ENCODE measurements around the gene TENM4. TPM values are rescaled to one million over a fixed set of nuclear protein-coding genes. Genes with fewer than 3 reads are reported as not detected.

Gene TENM4
- total RNA-seq, 1 donor from 2014 or later, result 5.1 TPM

- H2AFZ ChIP-seq (replicated peaks), result no peak overlapping the region
- no peaks in the 10 kb centered on the region for H3K9me3 ChIP-seq (ENCODE audit: low read depth)
- H3K9me3 Mint-ChIP-seq, result no peaks in the 10 kb centered on the region
- no peak overlapping the region for H3K27ac ChIP-seq
- H3F3A ChIP-seq (ENCODE audit: low read depth), result no peaks in the 10 kb centered on the region
- no peak overlapping the region for H3K4me3 Mint-ChIP-seq
- TF ChIP-seq CTCF (IDR thresholded peaks at IDR 0.05) (no peak), EZH2 (IDR thresholded peaks at IDR 0.05) (no peak), EZH2phosphoT487 (IDR thresholded peaks at IDR 0.05) (no peak)
- no peaks in the 10 kb centered on the region for H3K36me3 ChIP-seq
- peaks cover 7% of the 10 kb centered on the region for H3K36me3 Mint-ChIP-seq
- no peak overlapping the region for H3K27ac Mint-ChIP-seq
- H3K4me1 ChIP-seq, result no peaks in the 10 kb centered on the region
- peaks cover 6% of the 10 kb centered on the region for H3K4me1 Mint-ChIP-seq
- no peak for DNase-seq (ENCODE audit: low spot score)
- H3K4me3 ChIP-seq, result no peak overlapping the region
- no peaks in the 10 kb centered on the region for H3K79me2 ChIP-seq (ENCODE audit: low read depth)
- H3K4me2 ChIP-seq, result no peak overlapping the region
- no peaks in the 10 kb centered on the region for H3K27me3 Mint-ChIP-seq (ENCODE audit: insufficient read depth, low read depth)
- H4K20me1 ChIP-seq (ENCODE audit: low read depth), result no peaks in the 10 kb centered on the region
- no peak overlapping the region for H3K9ac ChIP-seq
- no peaks in the 10 kb centered on the region for H3K27me3 ChIP-seq
These were observed 283.1 kb downstream of the TENM4 start for GRCh38 chr11:79157738-79158137.

GRCh38 chr11:79156031-79156430, 284.8 kb downstream of the TENM4 start:
- Histone ChIP-seq H3K36me3 (no peaks in the 10 kb centered on the region), H3K27ac (no peak overlapping the region), H3F3A (ENCODE audit: low read depth) (no peaks in the 10 kb centered on the region), H3K4me3 (no peak overlapping the region), H3K4me1 (no peaks in the 10 kb centered on the region), H3K4me2 (no peak overlapping the region), H2AFZ (replicated peaks) (no peak overlapping the region), H4K20me1 (ENCODE audit: low read depth) (no peaks in the 10 kb centered on the region), H3K9me3 (ENCODE audit: low read depth) (no peaks in the 10 kb centered on the region), H3K79me2 (ENCODE audit: low read depth) (no peaks in the 10 kb centered on the region), H3K27me3 (no peaks in the 10 kb centered on the region), H3K9ac (no peak overlapping the region)
- no peak for TF ChIP-seq EZH2 (IDR thresholded peaks at IDR 0.05)
- no peak for TF ChIP-seq CTCF (IDR thresholded peaks at IDR 0.05)
- no peak for TF ChIP-seq EZH2phosphoT487 (IDR thresholded peaks at IDR 0.05)
- Mint-ChIP-seq H3K36me3 (peaks cover 7% of the 10 kb centered on the region), H3K27ac (no peak overlapping the region), H3K4me1 (peaks cover 3% of the 10 kb centered on the region), H3K27me3 (ENCODE audit: insufficient read depth, low read depth) (no peaks in the 10 kb centered on the region), H3K4me3 (no peak overlapping the region), H3K9me3 (no peaks in the 10 kb centered on the region)
- no peak for DNase-seq (ENCODE audit: low spot score)

- Histone ChIP-seq H3F3A (ENCODE audit: low read depth) (no peaks in the 10 kb centered on the region), H3K27ac (no peak overlapping the region), H3K36me3 (no peaks in the 10 kb centered on the region), H3K4me2 (no peak overlapping the region), H3K9ac (no peak overlapping the region), H3K4me3 (no peak overlapping the region), H3K27me3 (no peaks in the 10 kb centered on the region), H4K20me1 (ENCODE audit: low read depth) (no peaks in the 10 kb centered on the region), H3K4me1 (no peaks in the 10 kb centered on the region), H2AFZ (replicated peaks) (no peak overlapping the region), H3K79me2 (ENCODE audit: low read depth) (no peaks in the 10 kb centered on the region), H3K9me3 (ENCODE audit: low read depth) (no peaks in the 10 kb centered on the region)
- H3K27me3 Mint-ChIP-seq (ENCODE audit: insufficient read depth, low read depth), result no peaks in the 10 kb centered on the region
- H3K4me3 Mint-ChIP-seq, result no peak overlapping the region
- H3K4me1 Mint-ChIP-seq, result no peaks in the 10 kb centered on the region
- peaks cover 7% of the 10 kb centered on the region for H3K36me3 Mint-ChIP-seq
- no peaks in the 10 kb centered on the region for H3K9me3 Mint-ChIP-seq
- TF ChIP-seq EZH2 (IDR thresholded peaks at IDR 0.05) (no peak), CTCF (IDR thresholded peaks at IDR 0.05) (no peak), EZH2phosphoT487 (IDR thresholded peaks at IDR 0.05) (no peak)
- no peak for DNase-seq (ENCODE audit: low spot score)
- no peak overlapping the region for H3K27ac Mint-ChIP-seq
These were observed 285.6 kb downstream of the TENM4 start for GRCh38 chr11:79155237-79155636.

Data from neural progenitor cell (in vitro differentiated cells).